Neural progenitor cell (in vitro differentiated cells): ENCODE data around the gene ATOSB.

Source experiments
- CTCF ChIP-seq: fragments of 200-600 bp; sonication (generic); IDR thresholded peaks from 2 replicates; pipeline ENCODE4 v1.5.1; 2017; ENCODE audit warnings: antibody characterized with exemption, mild to moderate bottlenecking
- EZH2 ChIP-seq: fragments of 200-600 bp; sonication (generic); IDR thresholded peaks from 2 replicates; pipeline ENCODE4 v1.6.1; 2017; ENCODE audit warnings: antibody characterized with exemption, mild to moderate bottlenecking, moderate library complexity

GRCh38 chr9:35110327-35110761 is 5.3 kb downstream of the ATOSB start:
- TF ChIP-seq CTCF: no peak
- TF ChIP-seq EZH2: no peak
